ENCODE results near the gene LRRFIP2. TPM values are rescaled to one million over a fixed set of nuclear protein-coding genes. Genes with fewer than 3 reads are reported as not detected.

Gene LRRFIP2, protein sequence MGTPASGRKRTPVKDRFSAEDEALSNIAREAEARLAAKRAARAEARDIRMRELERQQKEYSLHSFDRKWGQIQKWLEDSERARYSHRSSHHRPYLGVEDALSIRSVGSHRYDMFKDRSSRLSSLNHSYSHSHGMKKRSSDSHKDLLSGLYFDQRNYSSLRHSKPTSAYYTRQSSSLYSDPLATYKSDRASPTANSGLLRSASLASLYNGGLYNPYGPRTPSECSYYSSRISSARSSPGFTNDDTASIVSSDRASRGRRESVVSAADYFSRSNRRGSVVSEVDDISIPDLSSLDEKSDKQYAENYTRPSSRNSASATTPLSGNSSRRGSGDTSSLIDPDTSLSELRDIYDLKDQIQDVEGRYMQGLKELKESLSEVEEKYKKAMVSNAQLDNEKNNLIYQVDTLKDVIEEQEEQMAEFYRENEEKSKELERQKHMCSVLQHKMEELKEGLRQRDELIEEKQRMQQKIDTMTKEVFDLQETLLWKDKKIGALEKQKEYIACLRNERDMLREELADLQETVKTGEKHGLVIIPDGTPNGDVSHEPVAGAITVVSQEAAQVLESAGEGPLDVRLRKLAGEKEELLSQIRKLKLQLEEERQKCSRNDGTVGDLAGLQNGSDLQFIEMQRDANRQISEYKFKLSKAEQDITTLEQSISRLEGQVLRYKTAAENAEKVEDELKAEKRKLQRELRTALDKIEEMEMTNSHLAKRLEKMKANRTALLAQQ
- 36.6 and 62.8 TPM in 2 replicates for total RNA-seq

DNA sequence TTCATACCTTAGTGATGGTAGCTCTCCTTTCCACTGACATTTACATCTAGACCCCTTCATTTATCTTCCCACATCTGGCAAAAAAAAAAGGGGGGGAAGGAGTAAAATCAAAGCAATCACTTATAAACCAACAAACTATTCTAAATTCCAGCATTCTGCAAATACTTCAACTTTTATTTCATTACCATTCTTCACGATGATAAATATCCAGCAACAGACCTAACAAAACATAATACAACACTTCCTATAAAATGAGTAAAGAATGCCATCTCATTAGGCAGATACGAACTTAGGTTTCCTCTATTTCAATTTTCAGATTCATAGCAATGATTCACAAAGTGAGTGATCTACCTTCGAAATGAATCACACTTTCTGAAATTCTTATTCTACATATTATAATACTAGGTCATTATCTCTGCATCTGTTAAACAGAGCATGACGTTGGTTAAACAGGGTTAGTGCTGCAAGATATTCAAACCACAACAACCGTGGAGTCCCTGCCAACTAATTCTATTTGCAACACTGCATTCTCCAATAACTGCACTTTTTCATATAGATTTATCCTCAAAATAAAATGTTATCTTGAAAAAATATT, at the start of gene LRRFIP2:
Gene LRRFIP2, minus strand, starts transcription at position 51 of the 595 bp plus-strand sequence. CDS start 25,599 bp downstream, outside the sequence.

Other genes with a start within 250 kb of the LRRFIP2 start
- 7.0 and 12.0 TPM in 2 replicates for gene TRANK1, start 229.5 kb downstream of the LRRFIP2 start, total RNA-seq
- 7.6 and 17.7 TPM in 2 replicates for gene EPM2AIP1, start 181.5 kb downstream of the LRRFIP2 start, total RNA-seq
- gene MLH1, start 181.1 kb downstream of the LRRFIP2 start, total RNA-seq = 38.1 and 39.8 TPM in 2 replicates
- 24.1 and 65.3 TPM in 2 replicates for gene GOLGA4, start 68.7 kb upstream of the LRRFIP2 start, total RNA-seq